Measurements from ENCODE around the gene ACO2. TPM values are rescaled to one million over a fixed set of nuclear protein-coding genes. Genes with fewer than 3 reads are reported as not detected.
"Not testable (repeated sequence)": the region's sequence is repeated elsewhere in the genome, so short reads cannot be mapped to it uniquely, and the experiment has no call there.

ACO2 gene
- total RNA-seq, 2 donors from 2014 or later, result 100 to 177 TPM

- Histone ChIP-seq H3K27ac (no peak overlapping the region), H3K4me1 (replicated peaks) (no peaks in the 10 kb centered on the region), H3K27me3 (replicated peaks; ENCODE audit: insufficient read depth) (no peaks in the 10 kb centered on the region), H3K36me3 (peaks cover 0 to 5% of the 10 kb centered on the region in 2 donors), H3K9me3 (no peaks in the 10 kb centered on the region), H3K4me3 (no peak overlapping the region)
- 88% methylated on average over 7 of the region's 7 CpGs for WGBS
- no peak for TF ChIP-seq POLR2A (IDR thresholded peaks at IDR 0.05)
- TF ChIP-seq, protein P1, sequence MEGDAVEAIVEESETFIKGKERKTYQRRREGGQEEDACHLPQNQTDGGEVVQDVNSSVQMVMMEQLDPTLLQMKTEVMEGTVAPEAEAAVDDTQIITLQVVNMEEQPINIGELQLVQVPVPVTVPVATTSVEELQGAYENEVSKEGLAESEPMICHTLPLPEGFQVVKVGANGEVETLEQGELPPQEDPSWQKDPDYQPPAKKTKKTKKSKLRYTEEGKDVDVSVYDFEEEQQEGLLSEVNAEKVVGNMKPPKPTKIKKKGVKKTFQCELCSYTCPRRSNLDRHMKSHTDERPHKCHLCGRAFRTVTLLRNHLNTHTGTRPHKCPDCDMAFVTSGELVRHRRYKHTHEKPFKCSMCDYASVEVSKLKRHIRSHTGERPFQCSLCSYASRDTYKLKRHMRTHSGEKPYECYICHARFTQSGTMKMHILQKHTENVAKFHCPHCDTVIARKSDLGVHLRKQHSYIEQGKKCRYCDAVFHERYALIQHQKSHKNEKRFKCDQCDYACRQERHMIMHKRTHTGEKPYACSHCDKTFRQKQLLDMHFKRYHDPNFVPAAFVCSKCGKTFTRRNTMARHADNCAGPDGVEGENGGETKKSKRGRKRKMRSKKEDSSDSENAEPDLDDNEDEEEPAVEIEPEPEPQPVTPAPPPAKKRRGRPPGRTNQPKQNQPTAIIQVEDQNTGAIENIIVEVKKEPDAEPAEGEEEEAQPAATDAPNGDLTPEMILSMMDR (IDR thresholded peaks at IDR 0.05), result no peak
- TF ChIP-seq POLR2AphosphoS5 (IDR thresholded peaks at IDR 0.05), result no peak
- intact Hi-C loops (cut with DNase I), result no loop called here
- DNase-seq (ENCODE audit: low spot score), result no peak
Measured at GRCh38 chr22:41458161-41458728, 10.7 kb upstream of the ACO2 start.

DNA sequence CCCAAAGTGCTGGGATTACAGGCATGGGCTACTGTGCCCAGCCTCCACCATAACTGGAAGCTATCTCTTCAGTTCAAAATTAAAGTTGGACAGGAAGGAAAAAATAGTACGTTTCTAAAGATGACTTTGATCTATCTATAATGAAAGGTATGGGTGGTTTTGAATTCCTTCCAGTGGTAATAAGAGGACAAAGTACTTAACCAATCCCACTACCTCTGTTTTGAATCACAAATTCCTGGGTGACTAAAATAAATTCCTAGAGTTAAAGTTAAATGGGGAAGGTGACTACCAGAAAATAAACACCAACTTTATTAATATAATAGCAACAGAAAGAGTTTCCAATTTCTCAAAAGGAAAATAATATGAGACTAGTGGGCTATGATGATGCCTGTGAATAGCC, 9.5 kb upstream of the ACO2 start:
- Histone ChIP-seq H3K9me3 (no peaks in the 10 kb centered on the region), H3K27ac (no peak overlapping the region), H3K4me3 (no peak overlapping the region), H3K27me3 (replicated peaks; ENCODE audit: insufficient read depth) (no peaks in the 10 kb centered on the region), H3K4me1 (replicated peaks) (no peaks in the 10 kb centered on the region), H3K36me3 (peaks cover 0 to 5% of the 10 kb centered on the region in 2 donors)
- 45% methylated on average over 1 of the region's 1 CpG for WGBS
- intact Hi-C loops (cut with DNase I), result no loop called here
- DNase-seq (ENCODE audit: low spot score), result no peak
- TF ChIP-seq, protein P1 (IDR thresholded peaks at IDR 0.05), result no peak
- no peak for TF ChIP-seq POLR2AphosphoS5 (IDR thresholded peaks at IDR 0.05)
- TF ChIP-seq POLR2A (IDR thresholded peaks at IDR 0.05), result no peak

GRCh38 chr22:41460071-41460470, 8.8 kb upstream of the ACO2 start:
- not testable (repeated sequence) for DNase-seq (ENCODE audit: low spot score); H3K4me3 ChIP-seq; H3K27ac ChIP-seq; H3K9me3 ChIP-seq; H3K4me1 ChIP-seq (replicated peaks); H3K27me3 ChIP-seq (replicated peaks; ENCODE audit: insufficient read depth)
- 67% methylated on average over 5 of the region's 5 CpGs for WGBS
- intact Hi-C loops (cut with DNase I), result loop anchor here (10.0 kb wide), 1 partner anchor 55 kb away; no protein-coding TSS in a partner anchor
- peaks cover 0 to 10% of the 10 kb centered on the region in 2 donors for H3K36me3 ChIP-seq

DNA sequence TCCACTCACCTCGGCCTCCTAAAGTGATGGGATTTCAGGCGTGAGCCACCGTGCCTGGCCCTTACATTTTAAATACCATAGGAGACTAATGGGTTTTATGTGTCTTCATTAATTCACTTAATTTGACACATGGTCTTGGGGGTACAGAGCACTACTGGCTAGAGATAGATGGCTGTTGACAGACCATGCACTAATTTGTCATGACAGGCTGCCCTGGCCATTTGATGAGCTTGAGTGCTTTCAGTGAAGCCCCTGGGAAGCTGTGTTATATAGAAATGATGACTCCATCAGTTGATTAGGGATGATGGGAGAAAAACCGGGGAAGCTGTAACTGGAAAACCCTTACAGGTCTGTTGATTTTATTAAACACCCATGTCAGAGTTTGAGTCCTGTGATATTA, 7.0 kb upstream of the ACO2 start:
- intact Hi-C loops (cut with DNase I), result loop anchor here (10.0 kb wide), 1 partner anchor 57 kb away; no protein-coding TSS in a partner anchor
- H3K4me3 ChIP-seq, result no peak overlapping the region
- H3K27me3 ChIP-seq (replicated peaks; ENCODE audit: insufficient read depth), result no peaks in the 10 kb centered on the region
- no peaks in the 10 kb centered on the region for H3K4me1 ChIP-seq (replicated peaks)
- H3K9me3 ChIP-seq, result no peaks in the 10 kb centered on the region
- peaks cover 0 to 15% of the 10 kb centered on the region in 2 donors for H3K36me3 ChIP-seq
- no peak for DNase-seq (ENCODE audit: low spot score)
- TF ChIP-seq POLR2AphosphoS5 (IDR thresholded peaks at IDR 0.05), result no peak
- TF ChIP-seq, protein P1 (IDR thresholded peaks at IDR 0.05), result no peak
- 95% methylated on average over 4 of the region's 4 CpGs for WGBS
- no peak overlapping the region for H3K27ac ChIP-seq

DNA sequence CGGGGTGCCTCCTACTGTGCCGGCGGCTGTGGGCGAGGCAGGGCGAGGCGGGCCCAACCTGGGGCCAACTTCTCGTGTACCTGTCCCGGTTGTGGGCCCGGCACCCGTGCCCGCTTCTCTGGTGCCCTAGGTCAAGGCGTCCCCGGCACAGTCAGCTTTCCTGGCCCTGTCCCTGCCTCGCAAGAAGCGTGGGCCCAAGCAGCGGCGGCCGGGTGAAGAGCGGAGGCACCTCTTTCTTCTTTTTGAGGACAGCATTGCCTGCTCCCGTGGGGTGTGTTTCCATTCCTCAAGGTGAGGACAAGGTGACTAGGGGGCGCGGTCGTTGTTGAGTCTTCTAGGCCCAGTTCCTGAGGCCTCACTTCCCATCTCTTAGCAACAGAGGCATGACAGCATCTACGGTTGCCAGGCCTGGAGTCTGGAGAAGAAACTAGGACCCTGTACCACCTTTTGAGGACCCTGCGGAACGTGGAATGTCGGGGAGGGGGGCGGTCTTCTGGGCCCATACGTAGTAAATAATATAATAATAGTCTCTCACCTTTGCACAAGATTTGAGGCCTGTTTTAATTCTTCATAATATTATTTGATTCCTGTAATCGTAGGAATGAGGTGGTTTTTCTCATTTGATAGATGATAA, 418 bp downstream of the ACO2 start:
- 1% methylated on average over 30 of the region's 30 CpGs for WGBS
- Histone ChIP-seq H3K36me3 (peaks cover 0 to 10% of the 10 kb centered on the region in 2 donors), H3K27me3 (replicated peaks; ENCODE audit: insufficient read depth) (no peaks in the 10 kb centered on the region), H3K9me3 (no peaks in the 10 kb centered on the region), H3K4me1 (replicated peaks) (peaks cover 9% of the 10 kb centered on the region), H3K27ac (peak overlapping the region; percentile 87 to 93), H3K4me3 (peak overlapping the region; percentile 96 to 97)
- intact Hi-C loops (cut with DNase I), result loop anchor here (10.0 kb wide), 1 partner anchor 65 kb away; no protein-coding TSS in a partner anchor
- no peak for DNase-seq (ENCODE audit: low spot score)
- TF ChIP-seq, protein P1 (IDR thresholded peaks at IDR 0.05), result no peak
- TF ChIP-seq POLR2AphosphoS5 (IDR thresholded peaks at IDR 0.05) (no peak), POLR2A (IDR thresholded peaks at IDR 0.05) (no peak)

Data from prostate gland (tissue), 2 donors.